ENCODE data around the gene VMO1.

DNA sequence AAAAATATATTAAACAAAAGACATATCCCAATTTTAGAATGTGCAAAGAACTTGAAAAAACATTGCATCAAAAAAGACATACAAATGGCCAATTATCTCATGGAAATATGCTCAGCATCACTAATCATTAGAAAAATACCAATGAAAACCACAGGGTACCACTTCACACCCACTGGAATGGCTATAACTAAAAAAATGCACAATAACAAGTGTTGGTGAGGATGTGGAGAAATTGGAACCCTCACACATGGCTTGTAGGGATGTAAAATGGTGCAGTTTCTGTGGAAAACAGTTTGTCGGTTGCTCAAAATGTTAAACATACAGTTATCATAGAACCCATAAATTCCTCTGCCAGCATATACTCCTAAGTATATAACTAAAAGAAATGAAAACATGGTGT, 9.0 kb upstream of the VMO1 start:
- TF ChIP-seq EP300 (IDR thresholded peaks at IDR 0.05) (no peak), POLR2A (IDR thresholded peaks at IDR 0.05) (no peak)
- TF ChIP-seq, protein P1, sequence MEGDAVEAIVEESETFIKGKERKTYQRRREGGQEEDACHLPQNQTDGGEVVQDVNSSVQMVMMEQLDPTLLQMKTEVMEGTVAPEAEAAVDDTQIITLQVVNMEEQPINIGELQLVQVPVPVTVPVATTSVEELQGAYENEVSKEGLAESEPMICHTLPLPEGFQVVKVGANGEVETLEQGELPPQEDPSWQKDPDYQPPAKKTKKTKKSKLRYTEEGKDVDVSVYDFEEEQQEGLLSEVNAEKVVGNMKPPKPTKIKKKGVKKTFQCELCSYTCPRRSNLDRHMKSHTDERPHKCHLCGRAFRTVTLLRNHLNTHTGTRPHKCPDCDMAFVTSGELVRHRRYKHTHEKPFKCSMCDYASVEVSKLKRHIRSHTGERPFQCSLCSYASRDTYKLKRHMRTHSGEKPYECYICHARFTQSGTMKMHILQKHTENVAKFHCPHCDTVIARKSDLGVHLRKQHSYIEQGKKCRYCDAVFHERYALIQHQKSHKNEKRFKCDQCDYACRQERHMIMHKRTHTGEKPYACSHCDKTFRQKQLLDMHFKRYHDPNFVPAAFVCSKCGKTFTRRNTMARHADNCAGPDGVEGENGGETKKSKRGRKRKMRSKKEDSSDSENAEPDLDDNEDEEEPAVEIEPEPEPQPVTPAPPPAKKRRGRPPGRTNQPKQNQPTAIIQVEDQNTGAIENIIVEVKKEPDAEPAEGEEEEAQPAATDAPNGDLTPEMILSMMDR (IDR thresholded peaks at IDR 0.05): no peak

Data from tibial nerve (tissue), 4 donors.